Dendritic cell treated with granulocyte-macrophage colony-stimulating factor and Interleukin-4, amounts not matched to agents 40 ng/mL and 50 ng/mL, for 4 days (primary cell): ENCODE data around the gene MT1F.
"Not testable (repeated sequence)": the region's sequence is repeated elsewhere in the genome, so short reads cannot be mapped to it uniquely, and the experiment has no call there.

Experiments
- H3K27ac Mint-ChIP-seq: one replicate; pipeline ENCODE4 v1.8.0; 2022; ENCODE audit warnings: mild to moderate bottlenecking, mixed read lengths
- H3K27me3 Mint-ChIP-seq: one replicate; pipeline ENCODE4 v1.8.0; 2022; ENCODE audit warnings: mild to moderate bottlenecking, mixed read lengths
- H3K36me3 Mint-ChIP-seq: one replicate; pipeline ENCODE4 v1.8.0; 2022; ENCODE audit warnings: low read depth, mixed read lengths
- H3K4me1 Mint-ChIP-seq: one replicate; pipeline ENCODE4 v1.8.0; 2022; ENCODE audit warnings: low read depth, mixed read lengths
- H3K4me3 Mint-ChIP-seq: one replicate; pipeline ENCODE4 v1.8.0; 2022; ENCODE audit warnings: mild to moderate bottlenecking, moderate library complexity, mixed read lengths
- H3K9me3 Mint-ChIP-seq: one replicate; pipeline ENCODE4 v1.8.0; 2022; ENCODE audit warnings: mixed read lengths
- intact Hi-C: fragments of 100-400 bp; cut with micrococcal nuclease; formaldehyde crosslinking; loops from one replicate; pipeline ENCODE4 v1.15.0; 2022

MT1F gene

DNA sequence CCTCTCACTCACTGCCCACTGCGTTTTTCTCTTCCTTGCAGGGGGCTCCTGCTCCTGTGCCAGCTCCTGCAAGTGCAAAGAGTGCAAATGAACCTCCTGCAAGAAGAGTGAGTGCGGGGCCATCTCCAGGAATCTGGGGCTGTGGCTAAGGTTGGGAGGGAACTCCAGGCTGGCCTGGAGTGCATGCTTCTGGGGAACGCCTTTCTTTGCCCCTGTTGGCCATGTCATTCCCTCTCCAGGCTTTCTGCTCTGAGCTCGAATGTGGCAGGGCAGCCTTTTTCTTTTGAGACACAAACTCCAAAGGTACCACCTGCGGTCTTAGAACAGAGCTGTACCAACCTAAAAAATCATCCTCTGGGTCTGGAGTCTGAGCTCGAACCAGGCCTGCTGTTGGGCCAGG is 39.6 kb upstream of the MT1F start:
- Mint-ChIP-seq H3K9me3 (no peaks in the 10 kb centered on the region), H3K27ac (no peak overlapping the region), H3K36me3 (no peaks in the 10 kb centered on the region), H3K27me3 (peaks cover 70% of the 10 kb centered on the region), H3K4me1 (peaks cover 16% of the 10 kb centered on the region), H3K4me3 (no peak overlapping the region)
- intact Hi-C loops, result no loop called here

DNA sequence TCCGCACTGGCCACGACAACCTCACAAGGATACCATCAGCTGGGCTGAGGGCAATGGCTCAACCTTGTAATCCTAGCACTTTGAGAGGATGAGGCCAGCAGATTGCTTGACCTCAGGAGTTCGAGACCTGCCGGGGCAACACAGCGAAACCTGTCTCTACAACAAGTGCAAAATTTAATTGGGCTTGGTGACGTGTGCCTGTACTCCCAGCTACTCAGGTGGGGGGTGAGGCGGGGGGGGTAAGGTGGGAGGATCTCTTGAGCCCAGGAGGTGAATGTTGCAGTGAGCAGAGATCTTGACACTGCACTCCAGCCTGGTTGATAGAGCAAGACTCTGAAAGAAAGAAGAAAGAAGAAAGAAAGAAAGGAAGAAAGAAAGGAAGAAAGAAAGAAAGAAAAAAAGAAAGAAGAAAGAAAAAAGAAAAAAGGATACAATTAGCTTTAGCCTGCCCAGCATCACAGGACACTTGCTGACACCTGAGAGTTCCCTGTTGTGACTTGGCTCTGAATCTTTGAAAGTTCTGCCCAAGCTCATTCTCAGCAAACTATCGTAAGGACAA is 37.3 kb upstream of the MT1F start:
- Mint-ChIP-seq H3K27ac (no peak overlapping the region), H3K4me1 (peaks cover 26% of the 10 kb centered on the region), H3K27me3 (peaks cover 78% of the 10 kb centered on the region), H3K9me3 (no peaks in the 10 kb centered on the region), H3K36me3 (no peaks in the 10 kb centered on the region), H3K4me3 (no peak overlapping the region)
- intact Hi-C loops, result no loop called here

DNA sequence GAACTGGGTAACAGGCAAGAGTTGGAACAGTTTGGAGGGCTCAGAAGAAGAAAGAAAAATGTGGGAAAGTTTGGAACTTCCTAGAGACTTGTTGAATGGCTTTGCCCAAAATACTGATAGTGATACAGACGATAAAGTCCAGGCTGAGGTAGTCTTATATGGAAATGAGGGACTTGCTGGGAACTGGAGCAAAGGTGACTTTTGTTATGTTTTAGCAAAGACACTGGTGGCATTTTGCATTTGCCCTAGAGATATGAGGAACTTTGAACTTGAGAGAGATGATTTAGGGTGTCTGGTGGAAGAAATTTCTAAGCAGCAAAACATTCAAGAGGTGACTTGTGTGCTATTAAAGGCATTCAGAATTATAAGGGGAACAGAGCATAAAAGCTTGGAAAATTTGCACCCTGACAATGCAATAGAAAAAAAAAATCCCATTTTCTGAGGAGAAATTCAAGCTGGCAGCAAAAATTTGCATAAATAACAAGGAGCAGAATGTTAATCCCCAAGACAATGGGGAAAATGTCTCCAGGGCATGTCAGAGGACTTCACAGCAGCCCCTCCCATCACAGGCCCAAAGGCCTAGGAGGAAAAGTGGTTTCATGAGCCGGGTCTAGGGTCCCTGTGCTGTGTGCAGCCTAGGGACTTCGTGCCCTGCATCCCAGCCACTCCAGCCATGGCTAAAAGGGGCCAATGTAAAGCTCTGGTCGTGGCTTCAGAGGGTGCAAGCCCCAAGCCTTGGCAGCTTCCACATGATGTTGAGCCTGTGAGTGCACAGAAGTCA is 35.9 kb upstream of the MT1F start:
- H3K9me3 Mint-ChIP-seq, H3K27ac Mint-ChIP-seq, H3K36me3 Mint-ChIP-seq, H3K4me3 Mint-ChIP-seq, intact Hi-C loops: not testable (repeated sequence)
- Mint-ChIP-seq H3K27me3 (peaks cover 80% of the 10 kb centered on the region), H3K4me1 (peaks cover 33% of the 10 kb centered on the region)

DNA sequence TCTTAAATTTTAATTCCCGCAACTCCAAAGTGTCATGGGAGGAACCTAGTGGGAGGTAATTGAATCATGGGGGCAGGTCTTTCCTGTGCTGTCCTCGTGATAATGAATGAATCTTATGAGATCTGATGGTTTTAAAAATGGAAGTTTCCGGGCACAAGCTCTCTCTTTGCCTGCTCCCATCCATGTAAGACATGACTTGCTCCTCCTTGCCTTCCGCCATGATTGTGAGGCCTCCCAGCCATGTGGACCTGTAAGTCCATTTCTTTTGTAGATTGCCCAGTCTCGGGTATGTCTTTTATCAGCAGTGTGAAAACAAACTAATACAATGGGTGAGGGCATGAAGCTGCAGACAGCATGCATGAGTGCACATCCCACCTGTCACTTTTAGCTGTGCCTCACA is 34.6 kb upstream of the MT1F start:
- H3K4me1 Mint-ChIP-seq, result peaks cover 20% of the 10 kb centered on the region
- H3K4me3 Mint-ChIP-seq, H3K36me3 Mint-ChIP-seq, intact Hi-C loops, H3K27ac Mint-ChIP-seq, H3K9me3 Mint-ChIP-seq: not testable (repeated sequence)
- peaks cover 76% of the 10 kb centered on the region for H3K27me3 Mint-ChIP-seq

DNA sequence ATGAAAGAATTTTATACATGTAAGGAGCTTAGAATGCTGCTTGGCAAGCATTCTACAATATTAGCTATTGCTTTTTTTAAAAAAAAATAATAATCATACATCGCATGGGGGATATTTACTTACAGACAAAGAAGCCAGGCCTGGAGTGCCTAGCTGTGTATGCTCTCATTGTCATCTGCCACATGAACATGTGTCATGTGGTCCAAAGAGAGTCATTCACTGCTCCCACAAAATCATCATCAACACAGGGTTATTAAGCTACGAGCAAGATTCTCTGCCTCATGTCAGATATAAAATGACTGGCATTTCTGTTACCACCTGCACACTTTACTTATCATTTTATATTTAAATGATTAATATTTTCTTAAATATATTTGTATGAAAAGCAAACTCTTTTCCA is 34.1 kb upstream of the MT1F start:
- H3K27ac Mint-ChIP-seq, result no peak overlapping the region
- peaks cover 20% of the 10 kb centered on the region for H3K4me1 Mint-ChIP-seq
- peaks cover 76% of the 10 kb centered on the region for H3K27me3 Mint-ChIP-seq

DNA sequence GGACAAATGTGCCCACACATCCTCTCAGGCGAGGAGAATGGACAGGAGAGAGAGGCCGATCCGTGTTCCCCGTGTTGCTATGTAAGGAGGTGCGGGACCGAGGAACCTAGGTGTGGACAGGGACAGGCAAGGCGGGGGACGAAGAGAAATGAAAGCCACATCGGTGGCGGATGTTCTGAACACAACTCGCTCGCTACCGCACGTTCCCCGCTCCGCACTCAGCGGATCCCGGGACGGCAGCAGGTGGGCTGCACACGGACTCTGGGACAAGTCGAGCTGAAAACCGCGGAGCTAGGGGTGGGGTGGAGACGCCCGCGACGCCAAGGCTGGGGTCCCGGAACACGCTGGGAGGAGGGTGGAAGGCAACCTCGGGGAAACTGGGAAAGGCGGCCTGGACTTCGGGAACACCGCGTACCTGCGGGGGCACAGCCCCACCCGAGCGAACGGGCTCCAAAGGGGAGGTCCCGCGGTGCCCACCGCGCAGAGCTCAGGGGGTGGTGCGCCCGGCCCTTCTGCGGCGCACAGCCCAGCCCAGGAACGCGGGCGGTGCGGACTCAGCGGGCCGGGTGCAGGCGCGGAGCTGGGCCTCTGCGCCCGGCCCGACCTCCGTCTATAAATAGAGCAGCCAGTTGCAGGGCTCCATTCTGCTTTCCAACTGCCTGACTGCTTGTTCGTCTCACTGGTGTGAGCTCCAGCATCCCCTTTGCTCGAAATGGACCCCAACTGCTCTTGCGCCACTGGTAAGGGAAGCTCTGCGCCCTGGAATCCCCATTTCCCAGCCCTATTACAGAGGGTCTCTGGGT is 32.4 kb upstream of the MT1F start, which contains the start of gene MT1E:
Gene MT1E, plus strand, starts transcription at position 642 of the 803 bp plus-strand sequence. Its CDS starts 71 bp downstream, at position 713.
- Mint-ChIP-seq H3K27me3 (peaks cover 75% of the 10 kb centered on the region), H3K9me3 (no peaks in the 10 kb centered on the region), H3K36me3 (no peaks in the 10 kb centered on the region), H3K4me3 (peak within 1 kb of the TSS; percentile 84), H3K27ac (peak within 1 kb of the TSS; percentile 65), H3K4me1 (peaks cover 20% of the 10 kb centered on the region)
- intact Hi-C loops, result no loop called here

More for the DNA sequence above, 34.1 kb upstream of the MT1F start:
- intact Hi-C loops, result no loop called here
- Mint-ChIP-seq H3K4me3 (no peak overlapping the region), H3K9me3 (no peaks in the 10 kb centered on the region), H3K36me3 (no peaks in the 10 kb centered on the region)

DNA sequence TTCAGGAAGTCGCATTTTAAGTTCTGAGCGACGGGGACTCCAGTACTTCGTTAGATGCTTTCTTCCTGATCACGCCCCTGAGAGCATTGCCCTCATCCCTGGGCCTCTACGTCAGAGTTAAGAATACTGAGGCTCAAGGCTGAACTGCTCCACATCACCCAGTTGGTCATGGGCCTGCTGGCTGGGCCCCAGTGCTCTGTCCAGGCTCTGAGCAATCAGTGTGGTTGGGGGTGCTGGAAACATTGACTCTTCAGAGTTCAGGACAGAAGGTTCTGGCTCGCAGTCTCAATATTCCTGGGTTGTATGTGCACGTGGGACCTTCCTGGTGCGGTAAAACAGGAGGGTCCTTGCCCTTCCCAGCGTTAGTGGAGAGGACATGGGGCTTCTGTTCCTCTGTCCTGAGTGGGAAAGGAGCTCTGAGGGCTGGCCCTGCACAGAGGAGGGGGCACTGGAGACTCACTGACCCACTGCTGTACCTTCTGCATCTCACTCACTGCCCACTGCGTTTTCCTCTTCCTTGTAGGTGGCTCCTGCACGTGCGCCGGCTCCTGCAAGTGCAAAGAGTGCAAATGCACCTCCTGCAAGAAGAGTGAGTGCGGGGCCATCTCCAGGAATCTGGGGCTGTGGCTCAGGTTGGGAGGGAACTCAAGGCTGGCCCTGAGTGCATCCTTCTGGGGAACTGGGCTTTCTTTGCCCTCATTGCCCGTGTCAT is 31.7 kb upstream of the MT1F start:
- no peaks in the 10 kb centered on the region for H3K9me3 Mint-ChIP-seq
- H3K4me3 Mint-ChIP-seq, result peak overlapping the region; percentile 84
- peaks cover 81% of the 10 kb centered on the region for H3K27me3 Mint-ChIP-seq
- H3K36me3 Mint-ChIP-seq, result no peaks in the 10 kb centered on the region
- peak overlapping the region; percentile 65 for H3K27ac Mint-ChIP-seq
- H3K4me1 Mint-ChIP-seq, result peaks cover 20% of the 10 kb centered on the region
- intact Hi-C loops, result no loop called here

DNA sequence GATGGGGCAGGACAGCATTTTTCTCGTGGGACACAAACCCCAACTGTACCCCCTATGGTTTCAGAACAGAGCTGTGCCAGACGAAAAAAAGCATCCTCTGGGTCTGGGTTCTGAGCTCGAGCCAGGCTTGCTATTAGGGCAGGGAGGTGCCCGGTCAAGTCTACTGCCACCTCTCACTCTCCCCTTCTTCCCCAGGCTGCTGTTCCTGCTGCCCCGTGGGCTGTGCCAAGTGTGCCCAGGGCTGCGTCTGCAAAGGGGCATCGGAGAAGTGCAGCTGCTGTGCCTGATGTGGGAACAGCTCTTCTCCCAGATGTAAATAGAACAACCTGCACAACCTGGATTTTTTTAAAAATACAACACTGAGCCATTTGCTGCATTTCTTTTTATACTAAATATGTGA is 31.1 kb upstream of the MT1F start:
- intact Hi-C loops, result no loop called here
- Mint-ChIP-seq H3K27ac (no peak overlapping the region), H3K27me3 (peaks cover 82% of the 10 kb centered on the region), H3K4me3 (no peak overlapping the region), H3K36me3 (no peaks in the 10 kb centered on the region), H3K9me3 (no peaks in the 10 kb centered on the region), H3K4me1 (peaks cover 22% of the 10 kb centered on the region)

DNA sequence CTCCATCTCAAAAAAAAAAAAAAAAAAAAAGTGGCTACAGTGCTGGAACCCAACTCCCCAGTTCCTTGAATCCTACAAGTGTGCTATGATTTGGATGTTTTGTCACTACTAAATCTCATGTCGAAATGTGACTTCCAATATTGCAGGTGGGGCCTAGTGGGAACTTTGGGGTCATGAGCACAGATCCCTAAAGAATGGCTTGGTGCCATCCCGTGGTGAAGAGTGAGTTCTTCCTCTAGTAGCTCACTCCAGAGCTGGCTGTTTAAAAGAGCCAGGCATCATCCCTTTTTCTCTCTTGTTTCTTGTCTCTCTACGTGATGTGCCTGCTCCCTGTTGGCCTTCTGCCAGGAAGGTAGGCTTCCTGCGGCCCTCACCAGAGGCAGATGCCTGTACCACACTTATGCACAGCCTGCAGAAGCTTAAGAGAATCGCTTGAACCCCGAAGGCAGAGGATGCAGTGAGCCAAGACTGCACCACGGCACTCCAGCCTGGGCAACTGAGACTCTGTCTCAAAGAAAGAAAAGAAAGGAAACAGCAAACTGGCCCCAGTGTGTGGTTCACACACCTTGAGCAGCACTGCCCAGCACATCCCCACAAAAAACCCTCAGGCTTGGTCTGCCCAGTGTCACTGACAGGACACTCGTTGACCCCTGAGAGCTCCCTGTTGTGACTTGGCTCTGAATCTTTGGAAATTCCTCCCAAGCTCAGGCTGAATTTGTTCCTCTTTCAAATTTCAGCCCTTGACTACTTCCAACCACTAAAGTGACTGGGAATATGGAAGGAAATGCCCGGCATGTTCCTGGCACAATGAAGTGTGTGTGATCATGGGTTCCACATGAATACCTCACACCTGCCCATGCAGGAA is 29.0 kb upstream of the MT1F start:
- intact Hi-C loops, result no loop called here
- Mint-ChIP-seq H3K36me3 (no peaks in the 10 kb centered on the region), H3K4me1 (peaks cover 35% of the 10 kb centered on the region), H3K9me3 (no peaks in the 10 kb centered on the region), H3K27me3 (peaks cover 89% of the 10 kb centered on the region), H3K27ac (no peak overlapping the region), H3K4me3 (no peak overlapping the region)

DNA sequence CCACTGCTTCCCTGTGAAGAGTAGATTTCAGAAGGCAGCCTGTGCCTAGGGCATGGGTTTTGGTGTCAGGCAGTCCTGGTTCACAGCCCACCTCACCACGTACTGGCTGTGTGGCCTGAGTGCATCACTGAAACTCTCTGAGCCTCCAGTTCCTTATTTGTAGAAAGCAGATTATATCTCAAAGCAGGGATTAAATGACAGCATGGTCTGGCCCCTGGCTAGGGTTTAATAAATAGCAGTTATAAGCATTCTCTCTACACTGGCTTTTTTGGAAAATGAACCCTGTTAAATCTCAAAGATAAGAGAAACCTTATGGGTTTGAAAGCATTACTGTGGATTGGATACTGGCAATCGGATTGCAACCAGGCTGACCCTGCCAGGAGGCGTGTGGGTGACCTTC is 28.2 kb upstream of the MT1F start:
- intact Hi-C loops, result no loop called here
- Mint-ChIP-seq H3K27ac (no peak overlapping the region), H3K27me3 (peaks cover 92% of the 10 kb centered on the region), H3K36me3 (no peaks in the 10 kb centered on the region), H3K4me1 (peaks cover 34% of the 10 kb centered on the region), H3K4me3 (no peak overlapping the region), H3K9me3 (no peaks in the 10 kb centered on the region)

DNA sequence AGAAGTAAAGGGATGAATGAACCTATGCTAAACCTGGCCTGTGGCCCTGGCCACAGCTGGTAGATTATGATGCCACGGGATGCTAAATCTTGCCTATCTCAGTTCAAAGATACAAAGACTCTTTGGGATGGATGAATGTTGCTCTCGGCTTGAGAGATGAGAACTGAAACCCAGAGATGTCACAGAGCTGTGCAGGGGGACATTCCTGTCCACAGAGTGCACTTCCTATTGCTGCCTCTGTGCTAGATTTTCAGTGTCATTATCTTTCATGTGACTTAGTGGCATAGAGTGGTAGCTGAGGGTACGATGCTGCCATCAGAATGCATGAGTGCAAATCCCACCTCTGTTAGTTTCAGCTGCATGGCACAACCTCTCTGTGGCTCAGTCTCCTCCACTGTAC is 27.6 kb upstream of the MT1F start:
- Mint-ChIP-seq H3K27ac (no peak overlapping the region), H3K9me3 (no peaks in the 10 kb centered on the region), H3K36me3 (no peaks in the 10 kb centered on the region), H3K4me3 (no peak overlapping the region), H3K4me1 (peaks cover 34% of the 10 kb centered on the region), H3K27me3 (peaks cover 92% of the 10 kb centered on the region)
- intact Hi-C loops, result no loop called here

DNA sequence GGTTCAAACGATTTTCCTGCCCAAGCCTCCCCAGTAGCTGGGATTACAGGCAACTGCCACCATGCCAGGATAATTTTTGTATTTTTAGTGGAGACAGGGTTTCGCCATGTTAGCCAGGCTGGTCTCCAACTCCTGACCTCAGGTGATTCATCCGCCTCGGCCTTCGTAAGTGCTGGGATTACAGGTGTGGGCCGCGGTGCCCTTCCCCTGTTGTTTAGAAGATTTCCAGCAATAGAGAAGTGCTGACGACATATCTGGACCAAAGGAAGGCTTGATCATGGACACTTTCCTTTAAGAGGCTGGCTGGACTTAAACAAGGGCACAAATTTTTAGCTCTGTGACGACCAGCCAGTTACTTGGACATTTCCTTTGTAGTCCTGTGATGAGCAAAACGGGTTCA is 26.6 kb upstream of the MT1F start:
- H3K9me3 Mint-ChIP-seq, result no peaks in the 10 kb centered on the region
- no peak overlapping the region for H3K27ac Mint-ChIP-seq
- no peak overlapping the region for H3K4me3 Mint-ChIP-seq
- no peaks in the 10 kb centered on the region for H3K36me3 Mint-ChIP-seq
- intact Hi-C loops, result no loop called here
- peaks cover 25% of the 10 kb centered on the region for H3K4me1 Mint-ChIP-seq
- H3K27me3 Mint-ChIP-seq, result peaks cover 91% of the 10 kb centered on the region

DNA sequence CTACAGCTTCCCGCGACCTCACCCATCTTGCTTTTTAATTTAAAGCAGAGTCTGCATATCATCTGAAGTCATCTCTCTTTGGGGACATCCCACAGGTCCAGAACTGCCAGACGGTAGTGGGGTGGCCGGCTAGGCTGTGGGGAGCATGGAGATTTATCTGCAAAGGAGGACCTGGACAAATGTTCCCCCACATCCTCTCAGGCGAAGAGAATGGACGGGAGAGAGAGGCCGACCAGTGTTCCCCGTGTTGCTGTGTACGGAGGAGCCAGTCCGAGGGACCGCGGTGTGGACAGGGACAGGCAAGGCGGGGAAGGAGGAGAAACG is 26.0 kb upstream of the MT1F start:
- intact Hi-C loops, result no loop called here

More for the DNA sequence above, 26.0 kb upstream of the MT1F start:
- H3K4me1 Mint-ChIP-seq, result peaks cover 22% of the 10 kb centered on the region
- H3K27ac Mint-ChIP-seq, result no peak overlapping the region
- H3K9me3 Mint-ChIP-seq, result no peaks in the 10 kb centered on the region
- peaks cover 91% of the 10 kb centered on the region for H3K27me3 Mint-ChIP-seq
- H3K4me3 Mint-ChIP-seq, result peak overlapping the region; percentile 69
- H3K36me3 Mint-ChIP-seq, result no peaks in the 10 kb centered on the region
